Fibroblast of skin of right biceps (primary cell): ENCODE measurements around the gene MGAT5.
"Not testable (repeated sequence)": the region's sequence is repeated elsewhere in the genome, so short reads cannot be mapped to it uniquely, and the experiment has no call there.

Source experiments
- DNase-seq: peaks from one replicate; pipeline ENCODE4 v3.0.0-alpha.2; 2013

Gene MGAT5

GRCh38 chr2:134281815-134282419, 28.0 kb downstream of the MGAT5 start:
- no peak for DNase-seq

GRCh38 chr2:134282629-134283400, 28.9 kb downstream of the MGAT5 start:
- no peak for DNase-seq

GRCh38 chr2:134283661-134284060, 29.8 kb downstream of the MGAT5 start:
- no peak for DNase-seq

- DNase-seq = no peak
Measured at GRCh38 chr2:134284119-134284670, 30.3 kb downstream of the MGAT5 start.

GRCh38 chr2:134287323-134287722, 33.5 kb downstream of the MGAT5 start:
- DNase-seq = no peak

- DNase-seq = no peak
Measured at GRCh38 chr2:134288814-134289213, 34.9 kb downstream of the MGAT5 start.

- no peak for DNase-seq
Measured at GRCh38 chr2:134289225-134289624, 35.4 kb downstream of the MGAT5 start.

GRCh38 chr2:134290358-134290757, 36.5 kb downstream of the MGAT5 start:
- no peak for DNase-seq

- DNase-seq = no peak
Measured at GRCh38 chr2:134292514-134292913, 38.6 kb downstream of the MGAT5 start.

- DNase-seq = no peak
Measured at GRCh38 chr2:134293719-134294537, 40.1 kb downstream of the MGAT5 start.

- not testable (repeated sequence) for DNase-seq
Measured at GRCh38 chr2:134294598-134294997, 40.7 kb downstream of the MGAT5 start.

GRCh38 chr2:134295441-134295840, 41.6 kb downstream of the MGAT5 start:
- DNase-seq = no peak

GRCh38 chr2:134296301-134296700, 42.4 kb downstream of the MGAT5 start:
- DNase-seq = no peak

- DNase-seq = no peak
Measured at GRCh38 chr2:134299334-134299733, 45.5 kb downstream of the MGAT5 start.

- DNase-seq = no peak
Measured at GRCh38 chr2:134300585-134300984, 46.7 kb downstream of the MGAT5 start.

- peak; percentile 48 for DNase-seq
Measured at GRCh38 chr2:134301099-134301927, 47.4 kb downstream of the MGAT5 start.

- no peak for DNase-seq
Measured at GRCh38 chr2:134301928-134302260, 48.0 kb downstream of the MGAT5 start.

GRCh38 chr2:134304394-134305108, 50.7 kb downstream of the MGAT5 start:
- no peak for DNase-seq

- no peak for DNase-seq
Measured at GRCh38 chr2:134305109-134305491, 51.2 kb downstream of the MGAT5 start.

- DNase-seq = no peak
Measured at GRCh38 chr2:134306521-134306920, 52.6 kb downstream of the MGAT5 start.

GRCh38 chr2:134307334-134307733, 53.5 kb downstream of the MGAT5 start:
- DNase-seq = no peak
